ENCODE results near the gene FSTL1. TPM values are rescaled to one million over a fixed set of nuclear protein-coding genes. Genes with fewer than 3 reads are reported as not detected.

Gene FSTL1
- total and polyA plus RNA-seq, 2 of the 8 experiments (the other 6 are each of a cell fraction or from before 2014, with no cell fraction given): 158 to 516 TPM

GRCh38 chr3:120394347-120394746 is 56.4 kb downstream of the FSTL1 start:
- H2AFZ ChIP-seq (ENCODE audit: low read length): no peak overlapping the region
- H3K23ac ChIP-seq (ENCODE audit: insufficient read length): no peak overlapping the region
- no peak overlapping the region for H2BK20ac ChIP-seq (ENCODE audit: low read length)
- no peaks in the 10 kb centered on the region for H3K27me3 ChIP-seq (replicated peaks in 1 of 4; ENCODE audit: control insufficient read depth in 3 of 4, extremely low read depth in 1 of 4, insufficient read depth in 3 of 4, low read length in 3 of 4)
- H3K56ac ChIP-seq (replicated peaks; ENCODE audit: insufficient read length, low read depth, low read length): no peak overlapping the region
- no peak overlapping the region for H3K4me2 ChIP-seq (ENCODE audit: insufficient read depth in 1 of 2, low read depth in 2 of 2, low read length in 2 of 2)
- H2AK5ac ChIP-seq (ENCODE audit: low read depth, low read length): no peak overlapping the region
- H3K79me2 ChIP-seq (ENCODE audit: control insufficient read depth in 1 of 2, insufficient read depth in 2 of 2, low read length in 2 of 2): no peaks in the 10 kb centered on the region
- H2BK15ac ChIP-seq (ENCODE audit: low read length): no peak overlapping the region
- H3K9me3 ChIP-seq (ENCODE audit: insufficient read depth in 2 of 2, low read depth in 1 of 2, low read length in 1 of 2): no peaks in the 10 kb centered on the region
- ChIA-PET POLR2A (ENCODE audit: partially characterized antibody) (interaction anchor here (1.1 kb wide), 1 partner anchor 11 kb away, joined by 3 read pairs; no protein-coding TSS in a partner anchor), CTCF (ENCODE audit: partially characterized antibody) (interaction anchor here (1.2 to 2.0 kb wide), 2 partner anchors 22 to 165 kb away, joined by 4 to 7 read pairs; no protein-coding TSS in a partner anchor)
- H2BK12ac ChIP-seq (ENCODE audit: low read depth, low read length): no peak overlapping the region
- WGBS, 2 experiments (ENCODE audit: extremely low coverage in 1 of 2, insufficient coverage in 1 of 2, insufficient read length in 1 of 2, insufficient replicate concordance in 2 of 2, low coverage in 1 of 2, low lambda C conversion rate in 2 of 2, missing lambda C conversion rate in 1 of 2): 100% methylated on average over 2 of the region's 2 CpGs; no CpG with 5 or more reads in 1 of the 2 experiments
- no peak overlapping the region for H3K18ac ChIP-seq (ENCODE audit: extremely low read depth, low read length)
- no peak overlapping the region for H3K9ac ChIP-seq (replicated peaks in 1 of 4; ENCODE audit: extremely low read depth in 1 of 4, low read depth in 3 of 4, low read length in 3 of 4)
- H4K91ac ChIP-seq (replicated peaks; ENCODE audit: insufficient read length, low read length): no peak overlapping the region
- H4K5ac ChIP-seq (ENCODE audit: insufficient read length, low read depth, low read length): no peak overlapping the region
- H3K79me1 ChIP-seq (ENCODE audit: low read depth, low read length): no peaks in the 10 kb centered on the region
- no peak overlapping the region for H2BK5ac ChIP-seq (ENCODE audit: low read depth, low read length)
- H3K4me3 ChIP-seq (ENCODE audit: extremely low read depth in 1 of 4, insufficient read depth in 2 of 4, low read depth in 3 of 4, low read length in 4 of 4): no peak overlapping the region
- DNase-seq (ENCODE audit: low read depth in 1 of 2, low spot score in 2 of 2): no peak
- peaks cover 0 to 2% of the 10 kb centered on the region in 2 experiments for H4K20me1 ChIP-seq (replicated peaks in 1 of 2; ENCODE audit: control insufficient read depth in 1 of 2, insufficient read depth in 2 of 2, low read length in 2 of 2)
- H3K4me1 ChIP-seq (replicated peaks in 1 of 4; ENCODE audit: control insufficient read depth in 3 of 4, insufficient read depth in 4 of 4, low read length in 3 of 4): no peaks in the 10 kb centered on the region
- peaks cover 10 to 56% (median 44%) of the 10 kb centered on the region in 4 experiments; a peak in 7 of 8 replicates for H3K36me3 ChIP-seq (ENCODE audit: control insufficient read depth in 2 of 4, insufficient read depth in 4 of 4, low read length in 3 of 4)
- no peaks in the 10 kb centered on the region for H3K23me2 ChIP-seq (ENCODE audit: low read depth, low read length)
- no peak overlapping the region for H3K4ac ChIP-seq (replicated peaks; ENCODE audit: insufficient read length, low read depth, low read length)
- no peak overlapping the region for H3K27ac ChIP-seq (ENCODE audit: low read depth, low read length)
- FAIRE-seq: no peak
- H2BK120ac ChIP-seq (replicated peaks; ENCODE audit: low read depth, low read length): no peak overlapping the region
- no peak overlapping the region for H3K14ac ChIP-seq (ENCODE audit: insufficient read length)
- H4K8ac ChIP-seq (ENCODE audit: extremely low read depth, insufficient read depth, low read length): no peak overlapping the region
- TF ChIP-seq RXRA (IDR thresholded peaks at IDR 0.05; ENCODE audit: insufficient read depth, low read depth, low read length) (no peak), TCF12 (IDR thresholded peaks at IDR 0.05; ENCODE audit: low read depth, low read length) (no peak), FOSL1 (IDR thresholded peaks at IDR 0.05; ENCODE audit: insufficient read depth, low read depth, low read length) (no peak), SAP30 (IDR thresholded peaks at IDR 0.05; ENCODE audit: insufficient read depth, insufficient replicate concordance, low read length) (no peak), EGR1 (IDR thresholded peaks at IDR 0.05; ENCODE audit: borderline replicate concordance, low read depth, low read length) (no peak), CBX5 (IDR thresholded peaks at IDR 0.05; ENCODE audit: low read depth, low read length) (no peak), RAD21 (IDR thresholded peaks at IDR 0.05 in 1 of 2, conservative IDR thresholded peaks at IDR 0.05 in 1 of 2; ENCODE audit: low read depth in 2 of 2, low read length in 2 of 2) (no peak), SIRT6 (IDR thresholded peaks at IDR 0.05; ENCODE audit: low read length) (no peak)
- TF ChIP-seq, protein P1, sequence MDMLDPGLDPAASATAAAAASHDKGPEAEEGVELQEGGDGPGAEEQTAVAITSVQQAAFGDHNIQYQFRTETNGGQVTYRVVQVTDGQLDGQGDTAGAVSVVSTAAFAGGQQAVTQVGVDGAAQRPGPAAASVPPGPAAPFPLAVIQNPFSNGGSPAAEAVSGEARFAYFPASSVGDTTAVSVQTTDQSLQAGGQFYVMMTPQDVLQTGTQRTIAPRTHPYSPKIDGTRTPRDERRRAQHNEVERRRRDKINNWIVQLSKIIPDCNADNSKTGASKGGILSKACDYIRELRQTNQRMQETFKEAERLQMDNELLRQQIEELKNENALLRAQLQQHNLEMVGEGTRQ (IDR thresholded peaks at IDR 0.05; ENCODE audit: low read length): no peak
